Activated CD8-positive, alpha-beta T cell treated with anti-CD3 and anti-CD28 coated beads, Interleukin-2, amount 10 ng/mL, durations not matched to agents 7 days and 5 days (primary cell): ENCODE measurements around the gene FBXL19. TPM values are rescaled to one million over a fixed set of nuclear protein-coding genes. Genes with fewer than 3 reads are reported as not detected.

Source experiments
- ATAC-seq: fragments of 150-1000 bp; cut with Tn5 transposase; one replicate; pipeline ENCODE4 v1.10.0; 2021; ENCODE audit warnings: moderate library complexity
- CTCF ChIA-PET: fragments of 350-600 bp; sonication (Branson Sonifier 250); formaldehyde crosslinking; loops from one replicate; lab custom pipeline; 2021; ENCODE audit warnings: antibody characterized with exemption; lab: Charles Lee
- POLR2A ChIA-PET: fragments of 350-600 bp; sonication (Branson Sonifier 250); formaldehyde crosslinking; loops from one replicate; lab custom pipeline; 2021; ENCODE audit warnings: antibody characterized with exemption; lab: Charles Lee
- DNase-seq: peaks from one replicate; pipeline ENCODE4 v3.0.0-alpha.2; 2020
- H3K27ac Mint-ChIP-seq: one replicate; pipeline ENCODE4 v1.8.0; 2021; ENCODE audit warnings: mild to moderate bottlenecking, mixed read lengths
- H3K27me3 Mint-ChIP-seq: one replicate; pipeline ENCODE4 v1.8.0; 2021; ENCODE audit warnings: low read depth, mixed read lengths
- H3K36me3 Mint-ChIP-seq: one replicate; pipeline ENCODE4 v1.8.0; 2021; ENCODE audit warnings: low read depth, mixed read lengths
- H3K4me1 Mint-ChIP-seq: one replicate; pipeline ENCODE4 v1.8.0; 2021; ENCODE audit warnings: low read depth, mixed read lengths
- H3K4me3 Mint-ChIP-seq: one replicate; pipeline ENCODE4 v1.8.0; 2021; ENCODE audit warnings: mild to moderate bottlenecking, mixed read lengths
- H3K9me3 Mint-ChIP-seq: one replicate; pipeline ENCODE4 v1.8.0; 2022; ENCODE audit warnings: mixed read lengths; ENCODE audit not compliant: insufficient read depth
- total RNA-seq, 2 experiments: library from RNA; stranded (reverse); gene quantifications; one replicate each; pipeline ENCODE4 v1.2.3, GENCODE V29; 2021

The FBXL19 gene
- total RNA-seq, 2 experiments from 2014 or later = 22.7 to 23.1 TPM

DNA sequence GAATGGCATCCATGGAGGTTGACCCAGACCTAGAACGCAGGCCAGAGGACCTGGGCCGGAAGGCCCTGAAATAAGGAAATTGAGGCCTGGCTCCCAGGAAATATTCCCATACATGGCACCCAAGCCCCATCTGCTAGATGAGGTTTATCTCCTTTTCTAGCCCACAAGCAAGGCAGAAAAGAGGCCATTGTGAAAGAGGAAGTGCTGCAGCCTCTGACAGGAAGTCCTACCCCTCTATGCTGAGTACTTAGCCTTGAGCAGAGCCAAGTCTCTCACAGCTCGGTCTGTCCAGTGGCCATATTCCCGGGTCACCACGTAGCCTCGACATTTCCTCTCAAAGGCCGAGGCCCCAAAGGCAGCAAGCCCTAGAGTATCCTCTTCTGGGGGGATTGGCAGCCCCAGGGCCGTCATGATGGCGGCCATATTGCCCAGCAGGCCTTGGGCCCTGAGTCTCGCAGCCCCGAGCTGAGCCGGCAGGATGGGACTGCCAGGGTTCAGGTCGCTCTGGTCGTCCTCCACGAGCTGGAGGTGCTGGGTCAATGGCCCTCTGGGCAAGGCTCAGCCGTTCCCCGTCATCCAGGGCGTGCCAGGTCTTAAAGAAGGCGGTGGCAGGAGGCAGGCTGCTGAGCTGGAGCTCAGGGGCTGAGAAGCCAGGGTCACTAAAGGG lies 19.1 kb upstream of the FBXL19 start:
- H3K9me3 Mint-ChIP-seq = no peaks in the 10 kb centered on the region
- peaks cover 58% of the 10 kb centered on the region for H3K4me1 Mint-ChIP-seq
- ATAC-seq (no peak), DNase-seq (no peak)
- peaks cover 3% of the 10 kb centered on the region for H3K36me3 Mint-ChIP-seq
- CTCF ChIA-PET = interaction anchor here (0.9 to 1.6 kb wide), 4 partner anchors 59 to 238 kb away, joined by 3 to 6 read pairs (median 4); no protein-coding TSS in a partner anchor
- H3K27ac Mint-ChIP-seq = peak overlapping the region; percentile 99
- no peaks in the 10 kb centered on the region for H3K27me3 Mint-ChIP-seq
- POLR2A ChIA-PET = interaction anchor here (1.0 kb wide), 1 partner anchor 22 kb away, joined by 3 read pairs; no protein-coding TSS in a partner anchor
- peak overlapping the region; percentile 4 for H3K4me3 Mint-ChIP-seq

GRCh38 chr16:30907064-30907463 lies 16.3 kb upstream of the FBXL19 start:
- H3K4me3 Mint-ChIP-seq = no peak overlapping the region
- H3K27me3 Mint-ChIP-seq = no peaks in the 10 kb centered on the region
- H3K9me3 Mint-ChIP-seq = no peaks in the 10 kb centered on the region
- DNase-seq = no peak
- peaks cover 38% of the 10 kb centered on the region for H3K4me1 Mint-ChIP-seq
- H3K36me3 Mint-ChIP-seq = peaks cover 3% of the 10 kb centered on the region
- no peak overlapping the region for H3K27ac Mint-ChIP-seq
- ChIA-PET POLR2A (interaction anchor here (0.6 kb wide), 1 partner anchor 201 kb away, joined by 3 read pairs; no protein-coding TSS in a partner anchor), CTCF (interaction anchor here (2.2 kb wide), 1 partner anchor 62 kb away, joined by 15 read pairs; no protein-coding TSS in a partner anchor)
- no peak for ATAC-seq

- Mint-ChIP-seq H3K36me3 (no peaks in the 10 kb centered on the region), H3K4me3 (no peak overlapping the region), H3K27ac (no peak overlapping the region), H3K9me3 (no peaks in the 10 kb centered on the region), H3K4me1 (peaks cover 13% of the 10 kb centered on the region), H3K27me3 (no peaks in the 10 kb centered on the region)
- ATAC-seq = no peak
- ChIA-PET CTCF (interaction anchor here (1.9 kb wide), 1 partner anchor 66 kb away, joined by 6 read pairs; no protein-coding TSS in a partner anchor), POLR2A (interaction anchor here (0.7 kb wide), 1 partner anchor 97 kb away, joined by 3 read pairs; no protein-coding TSS in a partner anchor)
- no peak for DNase-seq
Measured at GRCh38 chr16:30910427-30911029, 12.8 kb upstream of the FBXL19 start.

GRCh38 chr16:30912794-30913412 lies 10.5 kb upstream of the FBXL19 start:
- no peak for DNase-seq
- H3K9me3 Mint-ChIP-seq = no peaks in the 10 kb centered on the region
- no peaks in the 10 kb centered on the region for H3K27me3 Mint-ChIP-seq
- H3K4me3 Mint-ChIP-seq = no peak overlapping the region
- no peak for ATAC-seq
- POLR2A ChIA-PET = interaction anchor here (1.2 kb wide), 1 partner anchor 11 kb away, joined by 3 read pairs; no protein-coding TSS in a partner anchor
- H3K27ac Mint-ChIP-seq = no peak overlapping the region
- H3K36me3 Mint-ChIP-seq = no peaks in the 10 kb centered on the region
- peaks cover 5% of the 10 kb centered on the region for H3K4me1 Mint-ChIP-seq
- CTCF ChIA-PET = interaction anchor here (1.5 to 1.8 kb wide), 3 partner anchors 11 to 68 kb away, joined by 3 to 8 read pairs (median 4); no protein-coding TSS in a partner anchor

DNA sequence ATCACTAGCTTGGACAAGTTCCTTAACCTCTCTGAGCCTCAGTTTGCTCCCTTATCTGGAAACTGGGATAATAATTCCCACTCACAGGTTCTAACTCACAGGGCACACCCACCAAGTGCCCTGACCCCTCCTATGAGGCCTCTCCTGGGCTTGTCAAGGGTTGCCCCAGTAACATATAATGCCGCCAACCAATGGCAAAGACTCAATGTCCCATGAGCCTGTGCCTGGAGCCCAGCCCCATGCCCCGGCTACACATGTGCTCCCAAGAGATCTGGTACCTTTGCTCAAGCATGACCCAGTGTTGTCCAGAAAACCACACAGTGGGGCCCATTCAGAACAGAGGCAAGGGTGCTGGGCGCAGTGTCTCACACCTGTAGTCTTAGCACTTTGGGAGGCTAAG lies 8.5 kb upstream of the FBXL19 start:
- no peak overlapping the region for H3K27ac Mint-ChIP-seq
- POLR2A ChIA-PET = no interaction called here
- no peaks in the 10 kb centered on the region for H3K27me3 Mint-ChIP-seq

GRCh38 chr16:30918614-30919013 lies 4.8 kb upstream of the FBXL19 start:
- Mint-ChIP-seq H3K4me3 (no peak overlapping the region), H3K27ac (no peak overlapping the region), H3K36me3 (no peaks in the 10 kb centered on the region), H3K27me3 (no peaks in the 10 kb centered on the region), H3K9me3 (no peaks in the 10 kb centered on the region), H3K4me1 (peaks cover 13% of the 10 kb centered on the region)
- CTCF ChIA-PET = interaction anchor here (1.1 to 5.3 kb wide), 4 partner anchors 16 to 76 kb away, joined by 3 to 55 read pairs (median 5); no protein-coding TSS in a partner anchor
- DNase-seq (no peak), ATAC-seq (no peak)
- POLR2A ChIA-PET = no interaction called here

More for the DNA sequence above, 8.5 kb upstream of the FBXL19 start:
- Mint-ChIP-seq H3K4me1 (no peaks in the 10 kb centered on the region), H3K36me3 (no peaks in the 10 kb centered on the region), H3K4me3 (no peak overlapping the region), H3K9me3 (no peaks in the 10 kb centered on the region)
- ATAC-seq = no peak
- CTCF ChIA-PET = interaction anchor here (0.8 to 1.6 kb wide), 3 partner anchors 9 to 43 kb away, joined by 3 to 5 read pairs (median 3); no protein-coding TSS in a partner anchor
- no peak for DNase-seq

- ChIA-PET CTCF (interaction anchor here (2.4 to 5.3 kb wide), 2 partner anchors 19 to 75 kb away, joined by 11 to 55 read pairs; no protein-coding TSS in a partner anchor), POLR2A (no interaction called here)
- DNase-seq (no peak), ATAC-seq (no peak)
- H3K9me3 Mint-ChIP-seq = no peaks in the 10 kb centered on the region
- no peak overlapping the region for H3K4me3 Mint-ChIP-seq
- no peak overlapping the region for H3K27ac Mint-ChIP-seq
- peaks cover 19% of the 10 kb centered on the region for H3K4me1 Mint-ChIP-seq
- no peaks in the 10 kb centered on the region for H3K27me3 Mint-ChIP-seq
- H3K36me3 Mint-ChIP-seq = no peaks in the 10 kb centered on the region
Measured at GRCh38 chr16:30920891-30921290, 2.5 kb upstream of the FBXL19 start.

DNA sequence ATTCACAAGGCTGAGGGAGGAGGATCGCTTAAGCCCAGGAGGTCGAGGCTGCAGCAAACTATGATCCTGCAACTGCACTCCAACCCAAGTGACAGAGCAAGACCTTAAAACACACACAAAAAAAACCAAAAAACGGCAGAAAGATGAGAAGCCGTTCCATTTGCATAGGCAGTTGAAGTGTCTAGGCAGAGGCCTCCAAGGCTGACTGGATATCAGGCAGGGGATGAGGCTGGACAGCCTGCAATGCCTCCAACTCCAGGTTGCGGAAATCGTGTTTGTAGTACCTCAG lies 2.0 kb upstream of the FBXL19 start:
- peaks cover 19% of the 10 kb centered on the region for H3K4me1 Mint-ChIP-seq
- peak overlapping the region; percentile 99 for H3K27ac Mint-ChIP-seq
- ATAC-seq (no peak), DNase-seq (no peak)
- CTCF ChIA-PET = interaction anchor here (2.4 to 5.3 kb wide), 2 partner anchors 20 to 76 kb away, joined by 11 to 55 read pairs; no protein-coding TSS in a partner anchor
- POLR2A ChIA-PET = no interaction called here
- no peaks in the 10 kb centered on the region for H3K36me3 Mint-ChIP-seq
- H3K4me3 Mint-ChIP-seq = peak overlapping the region; percentile 97
- H3K9me3 Mint-ChIP-seq = no peaks in the 10 kb centered on the region
- H3K27me3 Mint-ChIP-seq = no peaks in the 10 kb centered on the region

DNA sequence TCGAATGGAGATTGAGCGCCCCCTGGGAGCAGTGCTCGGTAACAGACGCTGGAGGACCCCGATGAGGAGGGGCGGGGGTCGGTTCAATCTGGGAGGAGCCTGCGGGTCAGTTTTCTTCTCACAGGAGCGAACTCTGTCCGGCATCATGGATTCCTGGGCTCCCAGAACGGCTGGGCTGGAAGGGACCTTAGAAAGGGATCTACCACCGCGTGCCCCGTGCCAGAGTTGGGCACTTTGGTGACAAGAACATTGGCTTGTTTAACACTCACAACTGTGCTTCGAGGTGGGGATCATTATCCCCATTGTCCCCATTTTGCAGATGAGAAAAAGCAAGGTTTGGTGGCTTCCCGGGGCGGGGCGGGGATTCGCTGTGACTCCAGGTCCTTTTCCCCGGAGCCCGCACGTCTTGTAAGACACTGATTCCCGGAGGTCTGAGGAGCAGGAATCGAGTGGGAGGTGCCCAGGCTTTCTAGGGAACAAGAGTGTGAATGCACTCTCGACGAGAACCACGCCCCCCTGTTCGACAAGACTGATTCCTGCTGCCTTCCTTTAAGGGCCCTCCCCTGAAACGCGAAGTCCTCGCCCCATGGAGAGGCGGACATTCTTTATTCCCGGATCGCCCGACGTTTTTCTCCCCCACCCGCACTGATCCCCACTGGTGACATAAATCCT lies 1.5 kb upstream of the FBXL19 start:
- ChIA-PET CTCF (interaction anchor here (0.6 to 5.3 kb wide), 6 partner anchors 14 to 107 kb away, joined by 3 to 55 read pairs (median 3); no protein-coding TSS in a partner anchor), POLR2A (interaction anchor here (0.6 kb wide), 1 partner anchor 47 kb away, joined by 3 read pairs; no protein-coding TSS in a partner anchor)
- Mint-ChIP-seq H3K4me1 (peaks cover 23% of the 10 kb centered on the region), H3K27ac (peak overlapping the region; percentile 99), H3K36me3 (no peaks in the 10 kb centered on the region), H3K27me3 (no peaks in the 10 kb centered on the region), H3K9me3 (no peaks in the 10 kb centered on the region), H3K4me3 (peak overlapping the region; percentile 97)
- DNase-seq = peak; percentile 92
- ATAC-seq = peak; percentile 2

GRCh38 chr16:30922420-30922959 lies 882 bp upstream of the FBXL19 start:
- Mint-ChIP-seq H3K4me3 (peak overlapping the region; percentile 97), H3K27ac (peak overlapping the region; percentile 99), H3K36me3 (no peaks in the 10 kb centered on the region), H3K27me3 (no peaks in the 10 kb centered on the region), H3K4me1 (peaks cover 28% of the 10 kb centered on the region), H3K9me3 (no peaks in the 10 kb centered on the region)
- ATAC-seq = peak; percentile 86
- CTCF ChIA-PET = interaction anchor here (0.6 to 1.0 kb wide), 5 partner anchors 14 to 108 kb away, joined by 3 to 17 read pairs (median 3); no protein-coding TSS in a partner anchor
- POLR2A ChIA-PET = interaction anchor here (0.6 kb wide), 1 partner anchor 48 kb away, joined by 3 read pairs; no protein-coding TSS in a partner anchor
- peak; percentile 100 for DNase-seq
